GM23338 (cell line): Measurements from ENCODE around the gene PTPN7.

ENCODE experiments used
- CREB1 ChIP-seq: fragments of 250-450 bp; sonication (Bioruptor Pico); IDR thresholded peaks from 2 replicates; pipeline ENCODE4 v1.5.0; 2020; ENCODE audit warnings: low read depth, mild to moderate bottlenecking, moderate library complexity
- TF ChIP-seq, protein P1 (sequence below), 2 experiments: fragments of 200-600 bp in 1 of 2; sonication (generic) in 1 of 2; conservative IDR thresholded peaks; 2 replicates each; pipeline versions ENCODE4 v1.5.1 to v1.6.1; 2016 to 2017; ENCODE audit warnings: antibody characterized with exemption in 2 of 2, low read depth in 2 of 2, mild to moderate bottlenecking in 2 of 2, moderate library complexity in 1 of 2

GRCh38 chr1:202124142-202124541 lies 36.3 kb downstream of the PTPN7 start:
- TF ChIP-seq, protein P1, sequence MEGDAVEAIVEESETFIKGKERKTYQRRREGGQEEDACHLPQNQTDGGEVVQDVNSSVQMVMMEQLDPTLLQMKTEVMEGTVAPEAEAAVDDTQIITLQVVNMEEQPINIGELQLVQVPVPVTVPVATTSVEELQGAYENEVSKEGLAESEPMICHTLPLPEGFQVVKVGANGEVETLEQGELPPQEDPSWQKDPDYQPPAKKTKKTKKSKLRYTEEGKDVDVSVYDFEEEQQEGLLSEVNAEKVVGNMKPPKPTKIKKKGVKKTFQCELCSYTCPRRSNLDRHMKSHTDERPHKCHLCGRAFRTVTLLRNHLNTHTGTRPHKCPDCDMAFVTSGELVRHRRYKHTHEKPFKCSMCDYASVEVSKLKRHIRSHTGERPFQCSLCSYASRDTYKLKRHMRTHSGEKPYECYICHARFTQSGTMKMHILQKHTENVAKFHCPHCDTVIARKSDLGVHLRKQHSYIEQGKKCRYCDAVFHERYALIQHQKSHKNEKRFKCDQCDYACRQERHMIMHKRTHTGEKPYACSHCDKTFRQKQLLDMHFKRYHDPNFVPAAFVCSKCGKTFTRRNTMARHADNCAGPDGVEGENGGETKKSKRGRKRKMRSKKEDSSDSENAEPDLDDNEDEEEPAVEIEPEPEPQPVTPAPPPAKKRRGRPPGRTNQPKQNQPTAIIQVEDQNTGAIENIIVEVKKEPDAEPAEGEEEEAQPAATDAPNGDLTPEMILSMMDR (conservative IDR thresholded peaks at IDR 0.05; ENCODE audit: low read depth in 2 of 2): no peak
- TF ChIP-seq CREB1 (CRISPR knock-in tag): no peak
